Measurements from ENCODE around the gene DACT2.
"Not testable (repeated sequence)": the region's sequence is repeated elsewhere in the genome, so short reads cannot be mapped to it uniquely, and the experiment has no call there.

DACT2 gene

GRCh38 chr6:168326294-168327261, 7.0 kb upstream of the DACT2 start:
- DNase-seq (ENCODE audit: low read depth in 2 of 3, low spot score in 1 of 3): no peak

GRCh38 chr6:168322966-168323365, 3.4 kb upstream of the DACT2 start:
- no peak for DNase-seq (ENCODE audit: low read depth in 2 of 3, low spot score in 1 of 3)

- DNase-seq (ENCODE audit: low read depth in 2 of 3, low spot score in 1 of 3): no peak
Observed at GRCh38 chr6:168320634-168321033, 1.1 kb upstream of the DACT2 start.

- DNase-seq (ENCODE audit: low read depth in 2 of 3, low spot score in 1 of 3): no peak
Observed at GRCh38 chr6:168318579-168319278, 848 bp downstream of the DACT2 start.

GRCh38 chr6:168318090-168318489, 1.5 kb downstream of the DACT2 start:
- DNase-seq (ENCODE audit: low read depth in 2 of 3, low spot score in 1 of 3): no peak

- DNase-seq (ENCODE audit: low read depth in 2 of 3, low spot score in 1 of 3): no peak
Observed at GRCh38 chr6:168315596-168315995, 4.0 kb downstream of the DACT2 start.

- no peak for DNase-seq (ENCODE audit: low read depth in 2 of 3, low spot score in 1 of 3)
Observed at GRCh38 chr6:168314948-168315347, 4.6 kb downstream of the DACT2 start.

GRCh38 chr6:168314021-168314420, 5.6 kb downstream of the DACT2 start:
- DNase-seq (ENCODE audit: low read depth in 2 of 3, low spot score in 1 of 3): no peak

- DNase-seq (ENCODE audit: low read depth in 2 of 3, low spot score in 1 of 3): no peak
Observed at GRCh38 chr6:168313431-168314011, 6.1 kb downstream of the DACT2 start.

GRCh38 chr6:168312125-168312507, 7.5 kb downstream of the DACT2 start:
- DNase-seq (ENCODE audit: low read depth in 2 of 3, low spot score in 1 of 3): not testable (repeated sequence)

GRCh38 chr6:168311410-168312124, 8.0 kb downstream of the DACT2 start:
- no peak for DNase-seq (ENCODE audit: low read depth in 2 of 3, low spot score in 1 of 3)

- DNase-seq (ENCODE audit: low read depth in 2 of 3, low spot score in 1 of 3): no peak
Observed at GRCh38 chr6:168310945-168311344, 8.6 kb downstream of the DACT2 start.

- no peak for DNase-seq (ENCODE audit: low read depth in 2 of 3, low spot score in 1 of 3)
Observed at GRCh38 chr6:168310403-168310802, 9.2 kb downstream of the DACT2 start.

- DNase-seq (ENCODE audit: low read depth in 2 of 3, low spot score in 1 of 3): no peak
Observed at GRCh38 chr6:168309997-168310396, 9.6 kb downstream of the DACT2 start.

- DNase-seq (ENCODE audit: low read depth in 2 of 3, low spot score in 1 of 3): no peak
Observed at GRCh38 chr6:168309183-168309582, 10.4 kb downstream of the DACT2 start.

GRCh38 chr6:168308390-168309144, 11.0 kb downstream of the DACT2 start:
- no peak for DNase-seq (ENCODE audit: low read depth in 2 of 3, low spot score in 1 of 3)

GRCh38 chr6:168307695-168308021, 11.9 kb downstream of the DACT2 start:
- no peak for DNase-seq (ENCODE audit: low read depth in 2 of 3, low spot score in 1 of 3)

GRCh38 chr6:168307015-168307694, 12.4 kb downstream of the DACT2 start:
- DNase-seq (ENCODE audit: low read depth in 2 of 3, low spot score in 1 of 3): no peak

GRCh38 chr6:168305863-168306262, 13.7 kb downstream of the DACT2 start:
- DNase-seq (ENCODE audit: low read depth in 2 of 3, low spot score in 1 of 3): no peak

- DNase-seq (ENCODE audit: low read depth in 2 of 3, low spot score in 1 of 3): no peak
Observed at GRCh38 chr6:168305096-168305749, 14.4 kb downstream of the DACT2 start.

All from stimulated activated CD4-positive, alpha-beta T cell treated with anti-CD3 and anti-CD28 coated beads, Interleukin-12 subunit alpha, Interleukin-12 subunit beta, amount 100 ng/mL, for 48 hours (primary cell).